ENCODE measurements around the gene SPON2.
A peak's percentile ranks its signal among the peaks of the same experiment; 100 is the strongest.
"Not testable (repeated sequence)": the region's sequence is repeated elsewhere in the genome, so short reads cannot be mapped to it uniquely, and the experiment has no call there.

The SPON2 gene

GRCh38 chr4:1156069-1156468 is 16.3 kb downstream of the SPON2 start:
- DNase-seq (ENCODE audit: extremely low spot score, insufficient read length, low read depth) (no peak), FAIRE-seq (no peak)

DNA sequence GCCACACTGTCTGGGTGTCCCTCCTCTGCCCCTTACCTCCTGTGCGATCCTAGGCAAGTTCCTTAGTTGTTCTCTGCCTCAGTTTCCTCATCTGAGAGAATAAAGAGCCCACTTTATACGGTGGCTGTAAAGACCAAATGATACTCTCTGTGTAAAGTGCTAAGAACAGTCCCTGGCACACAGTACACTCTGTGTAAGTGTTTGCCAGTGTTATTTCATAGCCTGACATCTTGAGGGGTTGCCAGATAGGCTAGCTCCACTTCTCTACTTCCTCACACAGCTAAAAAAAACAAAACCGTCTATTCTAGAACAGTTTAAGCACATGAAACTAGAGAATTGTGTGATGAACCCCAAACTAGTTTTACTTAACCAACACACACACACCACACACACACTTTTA is 17.1 kb downstream of the SPON2 start:
- DNase-seq (ENCODE audit: extremely low spot score, insufficient read length, low read depth) (no peak), FAIRE-seq (no peak)

- no peak for DNase-seq (ENCODE audit: extremely low spot score, insufficient read length, low read depth)
- FAIRE-seq: no peak
These were observed 17.7 kb downstream of the SPON2 start for GRCh38 chr4:1154523-1155182.

- no peak for FAIRE-seq
These were observed 18.3 kb downstream of the SPON2 start for GRCh38 chr4:1154126-1154522.

GRCh38 chr4:1153567-1154090 is 18.8 kb downstream of the SPON2 start:
- DNase-seq (ENCODE audit: extremely low spot score, insufficient read length, low read depth) (no peak), FAIRE-seq (no peak)

More at GRCh38 chr4:1154126-1154522, 18.3 kb downstream of the SPON2 start:
- no peak for DNase-seq (ENCODE audit: extremely low spot score, insufficient read length, low read depth)

DNA sequence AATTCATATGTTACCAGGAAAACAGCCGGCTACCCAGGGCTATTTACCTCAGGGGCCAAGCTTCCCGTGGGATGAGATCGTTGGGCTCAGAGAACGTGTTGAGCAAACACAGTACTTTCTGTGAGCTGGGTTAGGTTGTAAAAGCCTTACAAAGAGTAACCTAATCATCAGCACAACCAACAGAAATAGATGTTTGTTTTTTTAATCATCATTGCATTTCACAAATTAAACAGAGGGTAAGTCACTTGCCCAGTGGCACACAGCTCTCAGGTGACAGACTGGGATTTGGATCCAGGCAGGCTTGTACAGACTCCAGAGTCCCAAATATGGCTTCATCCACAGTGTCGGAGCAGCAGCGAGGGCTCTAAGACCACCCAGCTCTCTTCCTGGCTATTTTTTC is 20.1 kb downstream of the SPON2 start:
- no peak for DNase-seq (ENCODE audit: extremely low spot score, insufficient read length, low read depth)
- FAIRE-seq: no peak

- FAIRE-seq: no peak
- no peak for DNase-seq (ENCODE audit: extremely low spot score, insufficient read length, low read depth)
These were observed 20.8 kb downstream of the SPON2 start for GRCh38 chr4:1151541-1151940.

DNA sequence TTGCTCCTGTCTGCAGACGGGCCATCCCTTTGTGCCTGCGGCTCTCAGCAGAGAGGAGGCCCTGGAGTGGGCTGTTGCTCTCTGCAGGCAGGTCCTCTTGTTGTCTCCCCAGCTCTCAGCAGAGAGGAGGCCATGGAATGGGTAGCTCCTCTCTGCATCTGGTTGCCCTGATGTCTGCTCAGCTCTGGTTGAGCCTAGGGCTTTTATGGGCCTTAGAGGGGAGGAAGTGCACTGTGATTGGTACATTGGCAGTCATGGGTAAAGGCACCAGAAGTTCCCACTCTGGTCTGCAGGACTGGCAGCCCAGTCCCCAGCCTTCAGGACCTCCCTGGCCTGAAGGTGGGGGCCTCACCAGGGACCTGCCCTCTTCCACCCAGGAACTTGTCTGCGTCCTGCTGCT is 21.5 kb downstream of the SPON2 start:
- no peak for FAIRE-seq

DNA sequence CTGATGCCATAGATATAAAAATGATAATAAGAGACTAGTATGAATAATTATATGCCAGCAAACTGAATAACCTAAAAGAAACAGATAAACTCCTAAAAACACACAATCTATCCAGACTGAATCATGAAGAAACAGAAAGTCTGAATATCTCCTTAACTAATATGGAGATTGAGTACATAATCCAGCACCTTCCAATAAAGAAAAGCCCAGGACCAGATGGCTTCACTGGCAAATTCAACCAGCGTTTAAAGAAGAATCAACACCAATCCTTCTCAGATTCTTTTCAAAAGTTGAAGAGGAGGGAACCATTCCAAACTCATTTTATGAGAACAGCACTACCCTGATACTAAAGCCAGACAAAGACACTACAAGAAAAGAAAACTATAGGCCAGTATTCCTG is 32.5 kb downstream of the SPON2 start:
- no peak for FAIRE-seq
- DNase-seq (ENCODE audit: extremely low spot score, insufficient read length, low read depth): no peak

More for the DNA sequence above, 21.5 kb downstream of the SPON2 start:
- DNase-seq (ENCODE audit: extremely low spot score, insufficient read length, low read depth): no peak

GRCh38 chr4:1137850-1138249 is 34.5 kb downstream of the SPON2 start:
- FAIRE-seq (peak; percentile 65), DNase-seq (ENCODE audit: extremely low spot score, insufficient read length, low read depth) (no peak)

DNA sequence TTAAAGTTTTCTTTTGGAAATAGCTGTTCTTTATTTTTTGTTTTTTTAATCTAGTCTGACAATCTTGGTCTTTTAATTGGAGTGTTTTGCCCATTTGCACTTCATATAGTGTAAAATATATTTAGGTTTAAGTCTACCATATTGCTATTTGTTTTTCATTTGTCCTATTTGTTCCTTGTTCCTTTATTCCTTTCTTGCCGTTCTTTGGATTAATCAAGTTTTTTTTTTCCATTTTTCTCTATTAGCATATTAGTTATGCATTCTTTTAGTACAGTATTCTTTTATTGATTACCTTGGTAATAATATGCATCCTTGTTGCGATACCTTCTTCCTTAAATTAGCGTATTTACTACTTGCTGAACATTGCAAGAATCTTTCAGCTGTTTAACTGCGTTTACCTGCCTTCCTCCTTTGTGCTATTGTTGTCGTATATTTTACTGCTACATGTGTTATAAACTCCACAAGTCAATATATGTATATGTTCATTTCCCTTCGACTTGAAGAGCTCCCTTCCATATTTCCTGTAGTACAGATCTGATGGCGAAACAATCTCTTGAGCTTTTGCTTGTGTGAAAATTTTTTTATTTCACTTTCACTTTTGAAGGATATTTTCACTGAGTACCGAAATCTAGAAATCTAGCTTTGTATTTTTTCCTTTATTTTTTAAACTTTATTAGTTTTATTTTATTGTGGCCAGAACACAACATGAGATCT is 35.2 kb downstream of the SPON2 start:
- peak; percentile 56 for FAIRE-seq
- DNase-seq (ENCODE audit: extremely low spot score, insufficient read length, low read depth): no peak

DNA sequence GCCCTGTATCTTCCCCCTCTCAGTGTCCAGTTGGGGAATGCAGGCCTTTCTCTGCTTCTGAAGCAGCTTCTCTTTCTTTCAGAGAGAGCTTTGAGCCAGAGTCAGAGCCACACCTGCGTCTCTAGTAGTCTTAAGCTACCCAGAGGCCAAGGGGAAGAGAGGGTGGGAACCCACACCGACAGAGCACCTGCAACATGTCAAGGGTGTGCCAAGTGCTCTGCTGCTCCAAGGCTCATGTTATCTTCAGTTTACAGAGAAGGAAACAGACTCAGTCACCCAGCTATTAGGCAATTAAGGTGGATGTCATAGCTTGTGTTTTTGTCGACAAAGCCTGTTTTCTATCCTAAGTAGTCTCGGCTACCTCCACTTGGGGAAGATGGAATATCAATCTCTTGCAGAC is 36.3 kb downstream of the SPON2 start:
- FAIRE-seq: no peak
- DNase-seq (ENCODE audit: extremely low spot score, insufficient read length, low read depth): no peak

- FAIRE-seq (no peak), DNase-seq (ENCODE audit: extremely low spot score, insufficient read length, low read depth) (no peak)
These were observed 39.4 kb downstream of the SPON2 start for GRCh38 chr4:1133033-1133432.

- DNase-seq (ENCODE audit: extremely low spot score, insufficient read length, low read depth): peak; percentile 67
- FAIRE-seq: peak; percentile 93
These were observed 41.8 kb downstream of the SPON2 start for GRCh38 chr4:1130316-1131186.

- FAIRE-seq: no peak
These were observed 45.9 kb downstream of the SPON2 start for GRCh38 chr4:1126506-1126905.

GRCh38 chr4:1125466-1125865 is 46.9 kb downstream of the SPON2 start:
- not testable (repeated sequence) for DNase-seq (ENCODE audit: extremely low spot score, insufficient read length, low read depth); FAIRE-seq

More at GRCh38 chr4:1126506-1126905, 45.9 kb downstream of the SPON2 start:
- no peak for DNase-seq (ENCODE audit: extremely low spot score, insufficient read length, low read depth)

DNA sequence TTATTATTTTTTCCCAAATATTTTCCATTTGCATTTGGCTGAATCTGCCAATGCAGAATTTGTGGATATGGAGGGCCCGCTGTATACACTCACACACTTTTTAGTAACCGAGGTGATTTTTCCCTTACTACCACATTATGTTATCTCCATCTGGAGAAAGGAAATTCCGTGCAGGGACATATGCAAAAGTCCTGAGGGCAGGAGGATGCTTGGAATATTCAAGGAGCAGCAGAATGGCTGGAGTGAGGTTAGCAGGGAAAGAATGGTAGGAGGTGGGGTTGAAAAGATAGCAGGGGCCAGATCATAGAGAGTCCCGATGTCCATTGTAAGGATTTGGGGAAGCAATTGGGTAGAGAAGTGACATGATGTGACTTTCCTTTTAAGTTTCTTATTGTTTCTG is 47.6 kb downstream of the SPON2 start:
- DNase-seq (ENCODE audit: extremely low spot score, insufficient read length, low read depth): no peak
- FAIRE-seq: no peak

- FAIRE-seq: no peak
- no peak for DNase-seq (ENCODE audit: extremely low spot score, insufficient read length, low read depth)
These were observed 49.9 kb downstream of the SPON2 start for GRCh38 chr4:1122505-1122904.

All from GM18507 (cell line).